ENCODE measurements around the gene PDE4D. TPM values are rescaled to one million over a fixed set of nuclear protein-coding genes. Genes with fewer than 3 reads are reported as not detected.

PDE4D gene
- total RNA-seq, 1 experiment from 2014 or later, result 2.4 TPM

DNA sequence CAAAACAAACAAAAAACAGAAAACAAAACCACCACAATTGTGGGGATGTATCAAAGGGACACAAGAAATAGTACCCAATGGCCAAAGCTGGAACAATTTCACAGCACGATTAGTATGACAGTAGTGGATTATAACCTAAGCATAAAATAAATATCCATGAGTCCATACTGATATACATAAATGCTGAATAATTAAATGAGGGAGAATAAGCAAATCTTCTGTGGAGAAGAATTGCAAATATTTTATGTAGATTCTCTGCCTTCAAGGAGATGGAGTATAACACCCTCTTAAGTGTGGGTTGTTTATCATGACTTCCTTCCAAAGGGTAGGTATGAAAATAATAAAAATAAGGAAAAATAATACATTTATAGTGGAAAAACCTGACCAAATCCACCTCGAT is 325.4 kb downstream of the PDE4D start:
- intact Hi-C loops (cut with micrococcal nuclease; ENCODE audit: unreplicated experiment), result no loop called here
- ChIA-PET CTCF (no interaction called here), POLR2A (no interaction called here)

DNA sequence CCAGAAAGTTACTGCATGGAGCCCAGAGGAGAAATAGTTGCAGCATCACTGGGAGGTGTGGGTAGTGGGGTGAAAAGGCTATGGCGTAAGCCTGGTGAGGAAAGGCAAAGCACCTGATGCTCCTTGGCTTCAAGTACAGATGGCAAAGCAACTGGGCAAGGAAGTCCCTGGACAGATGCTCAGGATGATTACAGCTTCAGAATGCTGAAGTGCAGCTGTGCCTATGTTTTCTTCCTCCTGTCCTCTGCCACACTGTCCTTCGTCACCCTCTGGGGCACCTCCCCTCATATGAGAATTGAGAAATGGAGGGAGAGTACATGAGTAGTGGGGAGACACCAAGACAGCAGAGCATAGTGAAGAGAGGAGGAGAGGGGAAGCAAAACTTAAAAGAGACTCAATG is 328.0 kb downstream of the PDE4D start:
- H3K27ac ChIP-seq (ENCODE audit: low read length), result no peak overlapping the region
- H3K4me3 ChIP-seq (ENCODE audit: low read depth in 2 of 2, low read length in 2 of 2), result no peak overlapping the region
- H3K27me3 ChIP-seq (ENCODE audit: control insufficient read depth, insufficient read depth, low read length), result no peaks in the 10 kb centered on the region
- intact Hi-C loops (cut with micrococcal nuclease; ENCODE audit: unreplicated experiment) (no loop called here), in situ Hi-C loops (cut with HindIII; ENCODE audit: low pct_unique_long_range_greater_than_20kb, low sequenced_read_pairs) (no loop called here)
- ChIA-PET POLR2A (no interaction called here), CTCF (no interaction called here)
- H3K36me3 ChIP-seq (ENCODE audit: control insufficient read depth, insufficient read depth, low read length), result no peaks in the 10 kb centered on the region
- TF ChIP-seq POLR2AphosphoS5 (IDR thresholded peaks at IDR 0.05; ENCODE audit: low read depth, low read length) (no peak), TCF7L2 (IDR thresholded peaks at IDR 0.05; ENCODE audit: low read depth, low read length) (no peak), SIN3A (IDR thresholded peaks at IDR 0.05; ENCODE audit: borderline replicate concordance, insufficient read depth, low read depth, low read length) (no peak)
- TF ChIP-seq, protein P1, sequence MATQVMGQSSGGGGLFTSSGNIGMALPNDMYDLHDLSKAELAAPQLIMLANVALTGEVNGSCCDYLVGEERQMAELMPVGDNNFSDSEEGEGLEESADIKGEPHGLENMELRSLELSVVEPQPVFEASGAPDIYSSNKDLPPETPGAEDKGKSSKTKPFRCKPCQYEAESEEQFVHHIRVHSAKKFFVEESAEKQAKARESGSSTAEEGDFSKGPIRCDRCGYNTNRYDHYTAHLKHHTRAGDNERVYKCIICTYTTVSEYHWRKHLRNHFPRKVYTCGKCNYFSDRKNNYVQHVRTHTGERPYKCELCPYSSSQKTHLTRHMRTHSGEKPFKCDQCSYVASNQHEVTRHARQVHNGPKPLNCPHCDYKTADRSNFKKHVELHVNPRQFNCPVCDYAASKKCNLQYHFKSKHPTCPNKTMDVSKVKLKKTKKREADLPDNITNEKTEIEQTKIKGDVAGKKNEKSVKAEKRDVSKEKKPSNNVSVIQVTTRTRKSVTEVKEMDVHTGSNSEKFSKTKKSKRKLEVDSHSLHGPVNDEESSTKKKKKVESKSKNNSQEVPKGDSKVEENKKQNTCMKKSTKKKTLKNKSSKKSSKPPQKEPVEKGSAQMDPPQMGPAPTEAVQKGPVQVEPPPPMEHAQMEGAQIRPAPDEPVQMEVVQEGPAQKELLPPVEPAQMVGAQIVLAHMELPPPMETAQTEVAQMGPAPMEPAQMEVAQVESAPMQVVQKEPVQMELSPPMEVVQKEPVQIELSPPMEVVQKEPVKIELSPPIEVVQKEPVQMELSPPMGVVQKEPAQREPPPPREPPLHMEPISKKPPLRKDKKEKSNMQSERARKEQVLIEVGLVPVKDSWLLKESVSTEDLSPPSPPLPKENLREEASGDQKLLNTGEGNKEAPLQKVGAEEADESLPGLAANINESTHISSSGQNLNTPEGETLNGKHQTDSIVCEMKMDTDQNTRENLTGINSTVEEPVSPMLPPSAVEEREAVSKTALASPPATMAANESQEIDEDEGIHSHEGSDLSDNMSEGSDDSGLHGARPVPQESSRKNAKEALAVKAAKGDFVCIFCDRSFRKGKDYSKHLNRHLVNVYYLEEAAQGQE (IDR thresholded peaks at IDR 0.05; ENCODE audit: insufficient read depth in 1 of 2, low read depth in 2 of 2, low read length in 1 of 2), result no peak
- TF ChIP-seq, protein P2, sequence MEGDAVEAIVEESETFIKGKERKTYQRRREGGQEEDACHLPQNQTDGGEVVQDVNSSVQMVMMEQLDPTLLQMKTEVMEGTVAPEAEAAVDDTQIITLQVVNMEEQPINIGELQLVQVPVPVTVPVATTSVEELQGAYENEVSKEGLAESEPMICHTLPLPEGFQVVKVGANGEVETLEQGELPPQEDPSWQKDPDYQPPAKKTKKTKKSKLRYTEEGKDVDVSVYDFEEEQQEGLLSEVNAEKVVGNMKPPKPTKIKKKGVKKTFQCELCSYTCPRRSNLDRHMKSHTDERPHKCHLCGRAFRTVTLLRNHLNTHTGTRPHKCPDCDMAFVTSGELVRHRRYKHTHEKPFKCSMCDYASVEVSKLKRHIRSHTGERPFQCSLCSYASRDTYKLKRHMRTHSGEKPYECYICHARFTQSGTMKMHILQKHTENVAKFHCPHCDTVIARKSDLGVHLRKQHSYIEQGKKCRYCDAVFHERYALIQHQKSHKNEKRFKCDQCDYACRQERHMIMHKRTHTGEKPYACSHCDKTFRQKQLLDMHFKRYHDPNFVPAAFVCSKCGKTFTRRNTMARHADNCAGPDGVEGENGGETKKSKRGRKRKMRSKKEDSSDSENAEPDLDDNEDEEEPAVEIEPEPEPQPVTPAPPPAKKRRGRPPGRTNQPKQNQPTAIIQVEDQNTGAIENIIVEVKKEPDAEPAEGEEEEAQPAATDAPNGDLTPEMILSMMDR (IDR thresholded peaks at IDR 0.05), result no peak
- no TSS peak for BruUV-seq (replicated peaks)
- H3K4me1 ChIP-seq (ENCODE audit: control insufficient read depth, insufficient read depth, low read length), result no peaks in the 10 kb centered on the region
- ATAC-seq (no peak), DNase-seq (ENCODE audit: low read depth, low spot score) (no peak)
- H3K9me3 ChIP-seq (ENCODE audit: control insufficient read depth, insufficient read depth, low read depth, low read length), result no peaks in the 10 kb centered on the region

More for the DNA sequence above, 325.4 kb downstream of the PDE4D start:
- Histone ChIP-seq H3K27me3 (ENCODE audit: control insufficient read depth, insufficient read depth, low read length) (no peaks in the 10 kb centered on the region), H3K27ac (ENCODE audit: low read length) (no peak overlapping the region), H3K36me3 (ENCODE audit: control insufficient read depth, insufficient read depth, low read length) (no peaks in the 10 kb centered on the region), H3K4me1 (ENCODE audit: control insufficient read depth, insufficient read depth, low read length) (no peaks in the 10 kb centered on the region), H3K9me3 (ENCODE audit: control insufficient read depth, insufficient read depth, low read depth, low read length) (no peaks in the 10 kb centered on the region), H3K4me3 (ENCODE audit: low read depth in 2 of 2, low read length in 2 of 2) (no peak overlapping the region)
- no TSS peak for BruUV-seq (replicated peaks)
- no peak for TF ChIP-seq POLR2AphosphoS5 (IDR thresholded peaks at IDR 0.05; ENCODE audit: low read depth, low read length)
- ATAC-seq (no peak), DNase-seq (ENCODE audit: low read depth, low spot score) (no peak)
- in situ Hi-C loops (cut with HindIII; ENCODE audit: low pct_unique_long_range_greater_than_20kb, low sequenced_read_pairs), result no loop called here

DNA sequence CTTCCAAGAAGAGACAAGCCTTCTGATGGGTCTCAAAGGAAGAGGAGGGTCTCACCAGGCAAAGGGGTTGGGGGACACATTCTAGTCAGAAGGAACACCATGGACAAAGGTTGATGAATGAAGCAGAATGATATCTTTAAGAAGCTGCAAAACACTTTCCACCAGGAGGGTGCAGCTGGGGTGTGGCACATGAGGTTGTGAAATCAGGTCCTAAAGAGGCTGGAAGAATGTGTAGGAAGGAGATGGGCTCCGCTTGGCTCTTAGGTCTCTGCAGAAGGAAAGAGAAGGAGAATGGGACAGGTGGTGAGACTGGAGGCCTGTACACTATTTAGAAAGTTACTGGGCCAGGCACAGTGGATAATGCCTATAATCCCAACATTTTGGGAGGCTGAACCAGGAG is 328.6 kb downstream of the PDE4D start:
- CTCF ChIA-PET, result no interaction called here
- no peaks in the 10 kb centered on the region for H3K27me3 ChIP-seq (ENCODE audit: control insufficient read depth, insufficient read depth, low read length)
- no peaks in the 10 kb centered on the region for H3K9me3 ChIP-seq (ENCODE audit: control insufficient read depth, insufficient read depth, low read depth, low read length)
- H3K4me3 ChIP-seq (ENCODE audit: low read depth in 2 of 2, low read length in 2 of 2), result no peak overlapping the region
- no peak overlapping the region for H3K27ac ChIP-seq (ENCODE audit: low read length)
- no peaks in the 10 kb centered on the region for H3K4me1 ChIP-seq (ENCODE audit: control insufficient read depth, insufficient read depth, low read length)
- no peaks in the 10 kb centered on the region for H3K36me3 ChIP-seq (ENCODE audit: control insufficient read depth, insufficient read depth, low read length)
- BruUV-seq (replicated peaks), result no TSS peak
- no peak for TF ChIP-seq POLR2AphosphoS5 (IDR thresholded peaks at IDR 0.05; ENCODE audit: low read depth, low read length)
- TF ChIP-seq, protein P1 (IDR thresholded peaks at IDR 0.05; ENCODE audit: insufficient read depth in 1 of 2, low read depth in 2 of 2, low read length in 1 of 2), result no peak
- TF ChIP-seq TCF7L2 (IDR thresholded peaks at IDR 0.05; ENCODE audit: low read depth, low read length), result no peak
- TF ChIP-seq SIN3A (IDR thresholded peaks at IDR 0.05; ENCODE audit: borderline replicate concordance, insufficient read depth, low read depth, low read length), result no peak
- TF ChIP-seq, protein P2 (IDR thresholded peaks at IDR 0.05), result no peak
- in situ Hi-C loops (cut with HindIII; ENCODE audit: low pct_unique_long_range_greater_than_20kb, low sequenced_read_pairs), result no loop called here
- ATAC-seq, result no peak
- POLR2A ChIA-PET, result no interaction called here
- intact Hi-C loops (cut with micrococcal nuclease; ENCODE audit: unreplicated experiment), result no loop called here
- no peak for DNase-seq (ENCODE audit: low read depth, low spot score)
